ENCODE data around the gene EFL1. TPM values are rescaled to one million over a fixed set of nuclear protein-coding genes. Genes with fewer than 3 reads are reported as not detected.

The EFL1 gene
- polyA plus RNA-seq, 5 donors = 15.1 to 22.4 (median 20.7) TPM

GRCh38 chr15:82165948-82166376, 96.6 kb downstream of the EFL1 start:
- DNase-seq = no peak

GRCh38 chr15:82159922-82160321, 102.6 kb downstream of the EFL1 start:
- DNase-seq = no peak

- DNase-seq = no peak
Observed at GRCh38 chr15:82158811-82159210, 103.7 kb downstream of the EFL1 start.

- DNase-seq = no peak
Observed at GRCh38 chr15:82150645-82151044, 111.9 kb downstream of the EFL1 start.

- no peak for DNase-seq
Observed at GRCh38 chr15:82146990-82147461, 115.5 kb downstream of the EFL1 start.

- DNase-seq = no peak
Observed at GRCh38 chr15:82146576-82146975, 116.0 kb downstream of the EFL1 start.

- no peak for DNase-seq
Observed at GRCh38 chr15:82143390-82144385, 118.8 kb downstream of the EFL1 start.

GRCh38 chr15:82140886-82141285, 121.6 kb downstream of the EFL1 start:
- no peak for DNase-seq

GRCh38 chr15:82139823-82140268, 122.7 kb downstream of the EFL1 start:
- DNase-seq = peak in 1 of 2 donors; percentile 49

- no peak for DNase-seq
Observed at GRCh38 chr15:82138306-82138705, 124.2 kb downstream of the EFL1 start.

GRCh38 chr15:82137261-82137660, 125.3 kb downstream of the EFL1 start:
- no peak for DNase-seq

GRCh38 chr15:82136120-82136519, 126.4 kb downstream of the EFL1 start:
- no peak for DNase-seq

- DNase-seq = no peak
Observed at GRCh38 chr15:82135638-82136037, 126.9 kb downstream of the EFL1 start.

- DNase-seq = no peak
Observed at GRCh38 chr15:82134461-82134860, 128.1 kb downstream of the EFL1 start.

GRCh38 chr15:82133251-82133650, 129.3 kb downstream of the EFL1 start:
- DNase-seq = no peak

GRCh38 chr15:82132742-82133141, 129.8 kb downstream of the EFL1 start:
- DNase-seq = no peak

- no peak for DNase-seq
Observed at GRCh38 chr15:82132096-82132495, 130.4 kb downstream of the EFL1 start.

- no peak for DNase-seq
Observed at GRCh38 chr15:82130248-82130647, 132.3 kb downstream of the EFL1 start.

GRCh38 chr15:82129761-82130160, 132.8 kb downstream of the EFL1 start:
- DNase-seq = no peak

GRCh38 chr15:82129149-82129692, 133.3 kb downstream of the EFL1 start:
- no peak for DNase-seq

GRCh38 chr15:82128401-82129148, 134.0 kb downstream of the EFL1 start:
- no peak for DNase-seq

- DNase-seq = no peak
Observed at GRCh38 chr15:82127581-82127980, 135.0 kb downstream of the EFL1 start.
